ENCODE measurements around the gene MTG1. TPM values are rescaled to one million over a fixed set of nuclear protein-coding genes. Genes with fewer than 3 reads are reported as not detected.

The MTG1 gene
- total RNA-seq, 2 experiments from 2014 or later, result 47.7 to 56.1 TPM

DNA sequence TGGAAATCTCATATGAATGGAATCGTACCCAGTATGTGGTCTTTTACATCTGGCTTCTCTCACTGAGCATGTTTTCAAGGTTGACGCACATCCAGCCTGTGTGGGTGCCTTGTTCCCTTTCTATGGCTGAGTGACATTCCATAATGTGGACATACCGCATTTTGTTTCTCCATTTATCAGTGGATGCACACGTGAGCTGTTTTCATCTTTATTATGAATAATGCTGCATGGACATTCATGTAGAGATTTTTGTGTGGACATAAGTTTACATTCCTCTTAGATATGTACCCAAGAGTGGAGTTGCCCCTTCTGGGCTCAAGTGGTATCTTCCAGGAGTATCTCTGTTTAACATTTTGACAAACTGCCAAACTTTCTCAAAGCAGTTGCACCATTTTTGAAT is 58.5 kb downstream of the MTG1 start:
- Mint-ChIP-seq H3K27me3 (peaks cover 5% of the 10 kb centered on the region), H3K4me1 (no peaks in the 10 kb centered on the region), H3K9me3 (peaks cover 20% of the 10 kb centered on the region), H3K4me3 (no peak overlapping the region), H3K27ac (no peak overlapping the region), H3K36me3 (ENCODE audit: low read depth) (peaks cover 8% of the 10 kb centered on the region)
- DNase-seq, result no peak
- POLR2A ChIA-PET, result no interaction called here
- CTCF ChIA-PET, result interaction anchor here (1.5 kb wide), 1 partner anchor 12 kb away, joined by 3 read pairs; no protein-coding TSS in a partner anchor

DNA sequence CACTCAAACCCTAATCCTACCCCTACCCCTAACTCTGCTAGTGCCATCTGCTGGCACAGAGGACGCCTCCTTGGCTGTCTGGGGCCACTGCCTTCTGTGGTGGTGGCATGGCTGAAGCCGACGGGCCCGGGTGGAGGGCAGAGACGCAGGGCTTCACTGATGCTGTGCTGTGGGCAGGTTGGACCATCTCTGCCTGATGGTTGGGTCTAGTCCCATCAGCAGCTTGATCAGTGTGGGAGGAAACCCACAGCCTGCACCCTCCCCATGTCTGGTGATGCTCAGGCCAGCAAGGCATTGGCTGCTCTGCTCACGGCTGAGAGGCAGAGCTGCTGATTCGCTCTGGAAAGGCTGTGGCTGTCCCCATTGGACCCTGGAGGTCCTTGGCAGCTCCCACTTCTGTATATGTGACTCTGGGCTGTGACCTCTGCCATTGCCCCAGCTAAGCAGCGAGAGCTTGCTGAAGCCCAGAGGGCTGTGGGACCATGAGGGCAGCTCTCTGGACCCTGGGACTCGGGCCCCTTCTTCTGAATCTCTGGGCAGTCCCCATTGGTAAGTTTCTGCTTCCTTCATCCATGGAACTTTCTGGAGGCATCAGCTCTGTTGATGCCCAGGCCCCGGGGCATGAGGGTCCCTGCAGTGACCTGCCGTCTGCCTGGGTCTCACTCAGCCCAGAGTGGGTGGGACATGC is 59.7 kb downstream of the MTG1 start, which contains the start of gene SCART1:
SCART1 (plus strand) TSS at position 430 of the 688 bp plus-strand sequence; CDS start at position 483, 53 bp downstream.
- DNase-seq, result no peak
- POLR2A ChIA-PET, result no interaction called here

DNA sequence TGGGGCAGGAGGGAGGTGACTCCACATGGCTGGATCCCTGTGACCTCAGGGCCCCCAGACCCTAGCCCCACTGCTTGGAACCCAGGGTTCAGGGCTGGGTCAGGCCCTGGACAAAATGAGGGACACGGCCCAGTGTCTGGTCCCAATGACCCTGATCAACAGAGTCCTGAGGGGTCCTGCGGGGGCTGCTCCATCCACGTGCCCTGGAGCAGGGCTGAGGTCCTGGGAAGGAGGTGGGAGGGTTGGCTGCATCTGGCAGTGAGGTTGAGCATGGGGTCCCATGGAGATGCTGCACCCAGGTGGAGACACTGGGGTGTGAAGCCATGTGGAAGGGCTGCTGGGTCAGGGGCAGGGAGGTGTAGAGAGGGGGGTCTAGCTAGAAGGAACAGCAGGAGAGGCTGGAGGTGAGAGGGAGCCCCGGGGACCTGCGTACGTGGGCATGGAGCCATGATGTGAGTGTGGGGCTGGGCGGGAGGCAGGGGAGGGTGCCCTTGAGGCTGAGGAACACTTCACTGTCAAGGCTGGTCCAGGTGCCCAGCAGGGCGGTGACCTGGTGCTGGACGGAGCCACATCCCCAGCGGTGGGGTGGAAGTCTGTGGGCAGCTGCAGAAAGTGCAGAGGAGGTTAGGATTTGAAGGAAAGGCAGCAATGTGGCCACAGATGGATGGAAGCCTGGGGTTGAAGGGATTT is 60.4 kb downstream of the MTG1 start:
- H3K4me1 Mint-ChIP-seq, result no peaks in the 10 kb centered on the region
- H3K36me3 Mint-ChIP-seq (ENCODE audit: low read depth), result no peaks in the 10 kb centered on the region
- POLR2A ChIA-PET, result no interaction called here
- CTCF ChIA-PET, result interaction anchor here (1.7 kb wide), 1 partner anchor 10 kb away, joined by 4 read pairs; no protein-coding TSS in a partner anchor
- DNase-seq, result no peak
- peaks cover 4% of the 10 kb centered on the region for H3K27me3 Mint-ChIP-seq
- peak overlapping the region; percentile 42 for H3K4me3 Mint-ChIP-seq
- H3K9me3 Mint-ChIP-seq, result peaks cover 2% of the 10 kb centered on the region
- H3K27ac Mint-ChIP-seq, result no peak overlapping the region

More for the DNA sequence above, 59.7 kb downstream of the MTG1 start, which contains the start of gene SCART1:
- no peaks in the 10 kb centered on the region for H3K36me3 Mint-ChIP-seq (ENCODE audit: low read depth)
- H3K4me3 Mint-ChIP-seq, result peak within 1 kb of the TSS; percentile 42
- H3K27ac Mint-ChIP-seq, result no peak within 1 kb of the TSS
- CTCF ChIA-PET, result interaction anchor here (1.5 to 1.7 kb wide), 2 partner anchors 11 to 13 kb away, joined by 3 to 4 read pairs; no protein-coding TSS in a partner anchor
- no peaks in the 10 kb centered on the region for H3K4me1 Mint-ChIP-seq
- peaks cover 5% of the 10 kb centered on the region for H3K27me3 Mint-ChIP-seq
- H3K9me3 Mint-ChIP-seq, result peaks cover 9% of the 10 kb centered on the region

DNA sequence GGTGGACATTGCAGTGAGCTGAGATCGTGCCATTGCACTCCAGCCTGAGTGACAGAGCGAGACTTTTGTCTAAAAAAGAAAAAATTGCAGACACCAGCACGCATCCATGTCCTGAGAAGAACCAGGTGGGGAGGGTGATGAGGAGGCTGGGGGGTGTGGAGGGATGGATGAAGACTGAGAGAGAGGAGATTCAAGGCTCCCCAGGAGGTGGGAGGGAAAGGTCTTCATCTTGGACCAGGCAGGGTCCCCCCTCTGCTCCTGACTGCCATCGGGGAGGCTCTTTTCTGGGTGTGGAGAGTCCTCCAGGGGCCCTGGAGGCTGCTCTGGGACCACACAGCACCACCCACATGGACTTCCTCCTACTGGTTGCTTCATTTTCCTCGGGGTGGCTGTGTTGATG is 61.2 kb downstream of the MTG1 start:
- Mint-ChIP-seq H3K27ac (no peak overlapping the region), H3K4me3 (no peak overlapping the region), H3K9me3 (no peaks in the 10 kb centered on the region), H3K27me3 (peaks cover 3% of the 10 kb centered on the region), H3K4me1 (no peaks in the 10 kb centered on the region), H3K36me3 (ENCODE audit: low read depth) (no peaks in the 10 kb centered on the region)
- DNase-seq, result no peak
- ChIA-PET CTCF (no interaction called here), POLR2A (no interaction called here)

DNA sequence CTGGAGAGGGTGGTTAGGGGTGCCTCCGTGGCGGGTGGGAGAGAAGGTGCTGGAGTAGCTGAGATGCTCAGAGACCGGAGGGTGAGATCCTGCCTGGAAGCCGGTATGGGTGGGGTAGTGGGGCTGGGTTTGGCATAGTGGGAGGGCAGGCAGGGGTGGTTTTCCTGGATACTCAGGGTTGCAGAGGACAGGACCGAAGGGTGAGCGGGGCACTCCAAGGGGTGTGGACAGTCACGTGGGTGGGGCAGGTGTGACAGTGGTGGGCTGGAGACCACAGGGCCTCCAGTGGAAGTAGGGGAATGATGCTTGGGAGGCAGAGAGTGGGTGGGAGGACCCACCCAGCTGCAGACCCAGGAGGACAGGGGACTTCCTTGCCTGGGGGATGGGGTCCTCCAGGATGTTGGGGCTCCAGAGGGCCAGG is 61.7 kb downstream of the MTG1 start:
- no peak overlapping the region for H3K27ac Mint-ChIP-seq
- POLR2A ChIA-PET, result no interaction called here
- peak; percentile 3 for DNase-seq
- H3K4me1 Mint-ChIP-seq, result no peaks in the 10 kb centered on the region
- CTCF ChIA-PET, result no interaction called here
- no peaks in the 10 kb centered on the region for H3K9me3 Mint-ChIP-seq
- H3K27me3 Mint-ChIP-seq, result peaks cover 3% of the 10 kb centered on the region
- H3K4me3 Mint-ChIP-seq, result no peak overlapping the region
- no peaks in the 10 kb centered on the region for H3K36me3 Mint-ChIP-seq (ENCODE audit: low read depth)

DNA sequence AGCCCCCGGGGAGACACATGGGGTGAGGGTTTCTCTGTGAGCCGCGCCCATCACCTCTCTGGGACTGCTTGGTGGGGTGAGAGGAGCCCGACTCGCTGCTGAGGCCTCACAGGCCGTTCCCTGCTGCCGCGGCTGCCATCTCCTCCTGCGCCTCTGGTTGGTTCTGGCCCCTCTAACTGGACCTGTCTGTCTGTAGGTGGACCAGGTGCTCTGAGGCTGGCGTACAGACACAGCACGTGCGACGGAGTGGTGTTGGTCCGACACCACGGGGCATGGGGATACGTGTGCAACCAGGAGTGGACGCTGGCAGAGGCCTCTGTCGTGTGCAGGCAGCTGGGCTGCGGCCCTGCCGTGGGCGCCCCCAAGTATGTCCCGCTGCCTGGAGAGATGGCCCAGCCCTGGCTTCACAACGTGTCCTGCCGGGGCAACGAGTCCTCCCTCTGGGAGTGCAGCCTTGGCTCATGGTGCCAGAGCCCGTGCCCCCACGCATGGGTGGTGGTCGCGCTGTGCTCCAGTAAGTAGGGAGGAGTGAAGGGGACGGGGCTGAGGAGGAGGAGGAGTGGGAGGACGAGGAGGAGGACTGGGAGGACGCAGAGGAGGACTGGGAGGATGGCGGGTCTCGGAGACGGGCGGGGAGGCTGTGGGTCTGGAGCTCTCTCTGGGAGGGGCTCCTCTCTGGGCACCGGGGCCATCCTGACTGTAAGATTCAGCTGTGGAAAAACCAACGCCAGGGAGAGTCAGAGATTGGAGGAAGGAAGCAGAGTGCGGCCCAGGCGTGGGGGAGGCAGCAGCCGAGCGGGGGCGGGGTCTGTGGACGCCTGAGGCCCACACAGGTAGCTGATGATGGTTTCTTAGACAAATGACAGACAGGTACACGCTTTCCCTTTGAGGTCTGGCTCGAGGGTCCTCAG is 62.3 kb downstream of the MTG1 start:
- H3K36me3 Mint-ChIP-seq (ENCODE audit: low read depth), result no peaks in the 10 kb centered on the region
- POLR2A ChIA-PET, result no interaction called here

DNA sequence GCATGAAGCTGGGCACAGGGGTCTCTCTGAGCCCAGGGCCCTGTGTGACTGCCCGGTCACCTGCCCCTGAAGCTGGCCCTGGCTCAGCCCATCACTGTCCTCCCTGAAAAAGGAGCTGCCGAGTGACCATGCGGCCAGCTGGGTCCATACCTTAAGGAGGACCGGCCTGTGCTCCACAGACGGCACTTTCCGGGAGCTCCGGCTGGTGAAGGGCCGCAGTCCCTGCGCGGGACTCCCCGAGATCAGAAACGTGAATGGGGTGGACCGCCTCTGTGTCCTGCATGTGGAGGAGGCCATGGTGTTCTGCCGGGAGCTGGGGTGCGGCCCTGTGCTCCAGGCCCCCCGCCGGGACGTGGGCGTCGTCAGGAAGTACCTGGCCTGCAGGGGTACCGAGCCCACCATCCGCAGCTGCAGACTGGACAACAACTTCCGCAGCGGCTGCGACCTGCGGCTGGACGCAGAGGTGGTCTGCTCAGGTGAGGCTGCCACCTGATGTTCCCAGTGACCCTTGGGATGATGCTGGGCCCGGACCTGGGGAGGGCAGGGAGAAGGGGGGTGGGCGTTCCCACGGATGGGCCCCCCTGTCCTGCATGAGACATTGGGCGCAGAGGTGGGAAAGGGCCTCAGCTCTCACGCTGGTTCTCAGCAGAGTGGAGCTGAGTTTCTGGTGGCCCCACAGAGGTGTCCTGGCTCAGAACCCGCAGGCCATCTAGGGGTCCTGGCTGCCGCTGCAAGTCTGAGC is 63.3 kb downstream of the MTG1 start:
- Mint-ChIP-seq H3K27ac (no peak overlapping the region), H3K4me3 (no peak overlapping the region), H3K36me3 (ENCODE audit: low read depth) (no peaks in the 10 kb centered on the region), H3K4me1 (no peaks in the 10 kb centered on the region), H3K9me3 (no peaks in the 10 kb centered on the region), H3K27me3 (peaks cover 3% of the 10 kb centered on the region)
- POLR2A ChIA-PET, result no interaction called here
- CTCF ChIA-PET, result interaction anchor here (0.9 kb wide), 1 partner anchor 18 kb away, joined by 3 read pairs; no protein-coding TSS in a partner anchor
- DNase-seq, result peak; percentile 3

More for the DNA sequence above, 62.3 kb downstream of the MTG1 start:
- CTCF ChIA-PET, result interaction anchor here (0.9 kb wide), 1 partner anchor 17 kb away, joined by 3 read pairs; no protein-coding TSS in a partner anchor
- no peak overlapping the region for H3K4me3 Mint-ChIP-seq
- peak; percentile 3 for DNase-seq
- no peaks in the 10 kb centered on the region for H3K9me3 Mint-ChIP-seq
- no peak overlapping the region for H3K27ac Mint-ChIP-seq
- peaks cover 3% of the 10 kb centered on the region for H3K27me3 Mint-ChIP-seq
- H3K4me1 Mint-ChIP-seq, result no peaks in the 10 kb centered on the region

DNA sequence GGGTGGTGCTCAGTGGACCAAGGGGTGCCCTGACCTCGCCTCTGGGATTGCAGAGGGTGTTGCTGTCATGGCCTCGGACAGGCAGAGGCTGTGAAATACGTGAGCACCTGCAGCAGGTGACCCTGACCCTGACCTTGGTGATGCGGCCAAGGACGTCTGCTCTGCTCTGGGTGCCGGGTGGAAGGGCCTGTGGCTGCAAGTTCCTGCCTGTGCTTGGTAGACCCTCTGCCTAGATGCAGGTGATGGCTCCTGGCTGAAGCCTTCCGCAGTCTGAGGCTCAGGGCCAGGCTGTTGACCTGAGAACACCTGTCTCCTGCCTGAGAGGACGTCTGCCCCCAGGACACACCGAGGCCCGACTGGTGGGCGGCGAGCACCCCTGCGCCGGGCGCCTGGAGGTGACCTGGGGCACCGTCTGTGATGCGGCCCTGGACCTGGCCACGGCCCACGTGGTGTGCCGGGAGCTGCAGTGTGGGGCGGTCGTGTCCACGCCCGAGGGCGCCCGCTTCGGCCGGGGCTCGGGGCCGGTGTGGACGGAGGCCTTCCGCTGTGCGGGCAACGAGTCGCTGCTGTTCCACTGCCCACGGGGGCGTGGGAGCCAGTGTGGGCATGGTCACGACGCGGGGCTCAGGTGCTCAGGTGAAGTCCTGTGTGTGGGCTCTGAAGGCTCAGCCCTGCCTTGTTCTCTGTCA is 64.2 kb downstream of the MTG1 start:
- H3K4me1 Mint-ChIP-seq, result no peaks in the 10 kb centered on the region
- ChIA-PET POLR2A (no interaction called here), CTCF (no interaction called here)
- H3K36me3 Mint-ChIP-seq (ENCODE audit: low read depth), result no peaks in the 10 kb centered on the region
- H3K4me3 Mint-ChIP-seq, result no peak overlapping the region
- H3K9me3 Mint-ChIP-seq, result no peaks in the 10 kb centered on the region
- peaks cover 1% of the 10 kb centered on the region for H3K27me3 Mint-ChIP-seq
- H3K27ac Mint-ChIP-seq, result no peak overlapping the region
- peak; percentile 5 for DNase-seq

DNA sequence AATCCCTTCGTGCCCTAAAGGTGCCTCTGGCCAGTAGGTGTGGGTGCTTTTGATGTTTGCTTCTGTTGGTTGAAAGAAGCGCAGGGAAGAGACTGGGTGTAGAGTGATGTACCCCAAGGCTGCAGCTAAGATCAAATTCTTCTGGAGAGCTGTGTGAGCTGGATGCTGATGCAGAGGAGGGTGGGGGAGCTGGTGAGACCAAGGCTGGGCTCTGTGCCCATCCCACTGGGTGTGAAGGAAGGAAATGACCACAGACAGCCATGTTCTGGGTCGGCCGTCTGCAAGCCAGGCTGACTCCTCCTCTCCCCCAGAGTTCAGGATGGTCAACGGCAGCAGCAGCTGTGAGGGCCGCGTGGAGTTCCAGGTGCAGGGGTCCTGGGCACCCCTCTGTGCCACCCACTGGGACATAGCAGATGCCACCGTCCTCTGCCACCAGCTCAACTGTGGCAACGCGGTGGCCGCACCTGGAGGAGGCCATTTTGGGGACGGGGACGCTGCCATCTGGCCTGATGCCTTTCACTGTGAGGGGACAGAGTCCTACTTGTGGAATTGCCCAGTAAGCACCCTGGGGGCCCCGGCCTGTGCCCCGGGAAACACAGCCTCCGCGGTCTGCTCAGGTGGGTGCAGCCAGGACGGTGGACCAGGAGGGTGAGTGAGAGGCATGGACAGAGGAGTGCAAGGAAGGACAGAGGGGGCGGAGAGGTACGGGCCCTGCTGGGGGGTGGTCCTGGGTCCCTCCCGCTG is 64.9 kb downstream of the MTG1 start:
- ChIA-PET CTCF (no interaction called here), POLR2A (no interaction called here)
- Mint-ChIP-seq H3K27ac (no peak overlapping the region), H3K27me3 (peaks cover 5% of the 10 kb centered on the region), H3K4me3 (no peak overlapping the region), H3K4me1 (no peaks in the 10 kb centered on the region), H3K36me3 (ENCODE audit: low read depth) (no peaks in the 10 kb centered on the region), H3K9me3 (no peaks in the 10 kb centered on the region)
- no peak for DNase-seq

DNA sequence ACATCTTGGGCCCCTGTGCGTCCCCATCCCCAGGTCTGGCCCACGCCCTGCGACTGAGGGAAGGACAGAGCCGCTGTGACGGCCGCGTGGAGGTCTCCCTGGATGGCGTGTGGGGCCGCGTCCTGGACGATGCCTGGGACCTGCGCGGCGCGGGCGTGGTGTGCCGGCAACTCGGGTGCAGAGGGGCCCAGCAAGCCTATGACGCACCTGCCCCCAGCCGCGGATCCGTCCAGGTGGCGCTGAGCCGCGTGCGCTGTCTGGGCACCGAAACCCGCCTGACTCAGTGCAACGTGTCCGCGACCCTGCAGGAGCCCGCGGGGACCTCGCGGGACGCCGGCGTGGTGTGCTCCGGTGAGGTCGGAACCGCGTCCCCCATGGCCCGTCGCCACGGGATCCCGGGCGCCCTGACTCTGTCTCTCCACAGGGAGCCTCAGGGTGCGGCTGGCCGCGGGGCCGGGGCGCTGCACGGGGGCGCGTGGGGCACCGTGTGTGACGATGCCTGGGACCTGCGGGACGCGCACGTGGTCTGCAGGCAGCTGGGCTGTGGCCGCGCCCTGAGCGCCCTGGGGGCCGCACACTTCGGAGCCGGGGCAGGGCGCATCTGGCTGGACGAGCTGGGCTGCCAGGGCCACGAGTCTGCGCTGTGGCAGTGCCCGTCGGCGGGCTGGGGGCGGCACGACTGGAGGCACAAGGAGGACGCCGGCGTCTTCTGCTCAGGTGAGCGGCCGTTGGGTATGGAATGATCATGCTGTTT is 65.7 kb downstream of the MTG1 start:
- Mint-ChIP-seq H3K36me3 (ENCODE audit: low read depth) (no peaks in the 10 kb centered on the region), H3K27me3 (peaks cover 6% of the 10 kb centered on the region), H3K4me3 (no peak overlapping the region), H3K4me1 (no peaks in the 10 kb centered on the region), H3K9me3 (no peaks in the 10 kb centered on the region), H3K27ac (no peak overlapping the region)
- ChIA-PET CTCF (no interaction called here), POLR2A (no interaction called here)
- DNase-seq, result no peak

DNA sequence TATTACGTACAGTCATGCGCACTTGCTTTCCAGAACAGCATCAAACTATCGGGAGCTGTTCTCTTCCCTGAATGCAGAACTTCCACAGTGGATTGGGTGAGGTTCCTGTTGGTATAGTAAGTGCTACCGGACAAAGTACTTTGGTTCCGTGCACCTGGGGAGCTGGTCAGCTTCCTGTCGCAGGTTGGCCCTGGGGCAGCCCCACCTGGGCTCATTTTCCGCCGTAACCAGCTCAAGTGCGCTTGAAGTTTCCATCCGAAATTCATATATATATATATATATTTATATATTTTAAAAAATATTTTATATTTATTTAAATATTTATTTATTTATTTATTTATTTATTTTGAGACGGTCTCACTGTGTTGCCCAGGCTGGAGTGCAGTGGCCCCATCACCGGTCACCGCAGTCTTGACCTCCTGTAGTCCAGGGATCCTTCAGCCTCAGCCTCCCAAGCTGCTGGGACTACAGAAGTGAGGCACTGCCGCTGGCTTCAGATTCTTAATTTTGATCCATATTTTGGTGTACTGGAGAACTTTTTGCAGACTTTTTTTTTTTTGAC is 66.3 kb downstream of the MTG1 start:
- CTCF ChIA-PET, result no interaction called here
- Mint-ChIP-seq H3K36me3 (ENCODE audit: low read depth) (no peaks in the 10 kb centered on the region), H3K27me3 (peaks cover 6% of the 10 kb centered on the region), H3K27ac (no peak overlapping the region), H3K4me3 (no peak overlapping the region), H3K9me3 (no peaks in the 10 kb centered on the region), H3K4me1 (no peaks in the 10 kb centered on the region)
- no peak for DNase-seq
- POLR2A ChIA-PET, result no interaction called here
